Activated naive CD8-positive, alpha-beta T cell treated with anti-CD3 and anti-CD28 coated beads, Interleukin-2, amount 10 ng/mL, durations not matched to agents 7 days and 5 days (primary cell): ENCODE data around the gene MTHFD2L. TPM values are rescaled to one million over a fixed set of nuclear protein-coding genes. Genes with fewer than 3 reads are reported as not detected.
"Not testable (repeated sequence)": the region's sequence is repeated elsewhere in the genome, so short reads cannot be mapped to it uniquely, and the experiment has no call there.

Experiments
- ATAC-seq: fragments of 150-1000 bp; cut with Tn5 transposase; one replicate; pipeline ENCODE4 v1.10.0; 2021; ENCODE audit warnings: low read depth, moderate library complexity
- POLR2A ChIA-PET: fragments of 350-600 bp; sonication (Branson Sonifier 250); formaldehyde crosslinking; loops from one replicate; lab custom pipeline; 2021; ENCODE audit warnings: antibody characterized with exemption; lab: Charles Lee
- DNase-seq: peaks from one replicate; pipeline ENCODE4 v3.0.0; 2021
- H3K27ac Mint-ChIP-seq: one replicate; pipeline ENCODE4 v1.8.0; 2022; ENCODE audit warnings: mild to moderate bottlenecking, mixed read lengths
- H3K27me3 Mint-ChIP-seq: one replicate; pipeline ENCODE4 v1.8.0; 2022; ENCODE audit warnings: mild to moderate bottlenecking, moderate library complexity, mixed read lengths
- H3K36me3 Mint-ChIP-seq: one replicate; pipeline ENCODE4 v1.8.0; 2021; ENCODE audit warnings: mild to moderate bottlenecking, mixed read lengths
- H3K4me1 Mint-ChIP-seq: one replicate; pipeline ENCODE4 v1.8.0; 2021; ENCODE audit warnings: mixed read lengths
- H3K4me3 Mint-ChIP-seq: one replicate; pipeline ENCODE4 v1.8.0; 2022; ENCODE audit warnings: mild to moderate bottlenecking, moderate library complexity, mixed read lengths
- H3K9me3 Mint-ChIP-seq: one replicate; pipeline ENCODE4 v1.8.0; 2021; ENCODE audit warnings: mixed read lengths
- total RNA-seq, 2 experiments: library from RNA; stranded (reverse); gene quantifications; one replicate each; pipeline ENCODE4 v1.2.3, GENCODE V29; 2021

The MTHFD2L gene
- total RNA-seq, 2 experiments from 2014 or later: 7.0 to 7.1 TPM

DNA sequence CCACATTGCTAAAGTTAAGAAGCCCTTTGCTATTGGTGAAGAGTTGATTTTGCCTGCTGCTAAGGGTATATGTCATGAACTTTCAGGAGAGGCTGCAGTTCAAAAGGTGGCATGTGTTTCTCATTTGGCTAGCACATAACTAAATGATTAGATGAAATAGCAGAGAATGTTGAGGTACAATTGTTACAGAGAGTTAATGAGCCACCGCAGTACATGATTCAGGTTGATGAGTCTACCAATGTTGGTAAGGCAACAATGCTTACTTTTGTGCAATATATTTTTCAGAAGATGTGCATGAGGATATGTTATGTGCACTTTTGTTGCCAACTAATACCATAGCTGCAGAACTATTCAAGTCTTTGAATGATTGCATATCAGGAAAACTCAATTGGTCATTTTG is 37.8 kb upstream of the MTHFD2L start:
- no peaks in the 10 kb centered on the region for H3K27me3 Mint-ChIP-seq
- peaks cover 4% of the 10 kb centered on the region for H3K9me3 Mint-ChIP-seq
- no peak overlapping the region for H3K27ac Mint-ChIP-seq
- no peak for DNase-seq
- ATAC-seq: no peak
- no peaks in the 10 kb centered on the region for H3K36me3 Mint-ChIP-seq
- no peak overlapping the region for H3K4me3 Mint-ChIP-seq
- H3K4me1 Mint-ChIP-seq: no peaks in the 10 kb centered on the region
- POLR2A ChIA-PET: no interaction called here

DNA sequence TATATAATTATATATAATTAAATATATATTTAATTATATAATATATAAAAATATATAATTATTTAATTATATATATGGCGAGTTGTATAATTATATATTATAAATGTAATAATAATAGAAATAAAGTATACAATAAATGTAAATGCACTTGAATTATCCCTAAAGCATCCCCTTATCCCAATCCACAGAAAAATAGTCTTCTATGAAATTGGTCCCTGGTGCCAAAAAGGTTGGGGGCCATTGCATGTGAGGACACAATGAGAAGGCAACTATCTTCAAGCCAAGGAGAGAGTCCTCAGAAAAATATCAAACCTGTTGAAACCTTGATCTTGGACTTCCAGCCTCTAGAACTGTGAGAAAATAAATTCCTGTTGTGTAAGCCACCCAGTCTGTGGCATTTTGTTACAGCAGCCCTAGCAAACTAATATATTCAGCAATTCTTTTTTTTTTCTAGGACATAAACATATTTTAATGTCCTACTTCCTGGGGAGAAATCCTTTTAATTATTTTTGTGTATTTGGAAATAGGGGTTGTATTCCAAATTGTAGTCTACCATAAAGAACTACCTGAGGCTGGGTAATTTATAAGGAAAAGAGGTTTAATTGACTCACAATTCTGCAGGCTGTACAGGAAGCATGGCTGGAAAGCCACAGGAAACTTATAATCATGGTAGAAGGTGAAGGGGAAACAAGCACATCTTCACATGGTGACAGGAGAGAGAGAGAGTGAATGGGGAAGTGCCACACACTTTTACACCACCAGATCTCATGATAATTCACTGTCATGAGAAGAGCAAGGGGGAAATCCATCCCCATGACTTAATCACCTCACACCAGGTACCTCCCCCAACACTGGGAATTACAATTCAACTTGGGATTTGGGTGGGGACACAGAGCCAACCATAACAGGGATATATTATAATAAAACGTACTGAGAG is 36.0 kb upstream of the MTHFD2L start:
- H3K4me3 Mint-ChIP-seq: no peak overlapping the region
- DNase-seq (no peak), ATAC-seq (no peak)
- H3K27ac Mint-ChIP-seq: no peak overlapping the region
- no peaks in the 10 kb centered on the region for H3K4me1 Mint-ChIP-seq
- no peaks in the 10 kb centered on the region for H3K27me3 Mint-ChIP-seq
- POLR2A ChIA-PET: no interaction called here
- peaks cover 4% of the 10 kb centered on the region for H3K9me3 Mint-ChIP-seq
- H3K36me3 Mint-ChIP-seq: no peaks in the 10 kb centered on the region

DNA sequence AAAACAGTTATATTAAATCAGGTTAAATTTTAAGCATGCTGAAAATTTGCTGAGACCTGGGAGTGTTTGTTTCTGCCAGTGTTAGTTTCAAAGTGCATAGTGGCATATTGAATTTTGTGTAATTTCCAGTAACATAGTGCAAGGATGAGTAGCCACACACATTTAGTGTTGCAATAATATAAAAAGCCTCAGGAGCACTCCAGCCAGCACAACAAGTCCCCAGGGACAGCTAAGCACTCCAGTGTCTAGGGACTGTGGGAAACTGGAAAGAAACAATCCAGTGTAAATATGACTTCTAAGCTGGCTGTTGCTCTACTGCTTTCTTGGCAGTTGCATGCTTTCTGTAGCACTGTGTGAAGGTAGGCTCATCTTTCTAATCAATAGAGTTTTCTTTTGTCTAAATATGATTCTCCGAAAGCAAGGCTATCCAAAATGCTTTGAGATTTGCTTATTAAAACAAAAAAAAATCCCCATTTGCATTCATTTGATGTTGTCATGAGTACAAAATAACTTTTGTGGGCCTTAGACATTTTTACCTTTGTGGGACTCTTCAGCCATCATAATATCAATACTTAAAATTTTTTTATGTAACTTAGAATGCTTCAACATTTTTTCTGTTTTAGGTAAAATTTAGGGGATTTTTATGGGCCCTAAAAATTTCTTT is 34.7 kb upstream of the MTHFD2L start:
- H3K27ac Mint-ChIP-seq: no peak overlapping the region
- no peaks in the 10 kb centered on the region for H3K36me3 Mint-ChIP-seq
- POLR2A ChIA-PET: no interaction called here
- H3K4me1 Mint-ChIP-seq: no peaks in the 10 kb centered on the region
- H3K4me3 Mint-ChIP-seq: no peak overlapping the region
- DNase-seq: no peak
- no peaks in the 10 kb centered on the region for H3K27me3 Mint-ChIP-seq
- H3K9me3 Mint-ChIP-seq: peaks cover 4% of the 10 kb centered on the region
- no peak for ATAC-seq

DNA sequence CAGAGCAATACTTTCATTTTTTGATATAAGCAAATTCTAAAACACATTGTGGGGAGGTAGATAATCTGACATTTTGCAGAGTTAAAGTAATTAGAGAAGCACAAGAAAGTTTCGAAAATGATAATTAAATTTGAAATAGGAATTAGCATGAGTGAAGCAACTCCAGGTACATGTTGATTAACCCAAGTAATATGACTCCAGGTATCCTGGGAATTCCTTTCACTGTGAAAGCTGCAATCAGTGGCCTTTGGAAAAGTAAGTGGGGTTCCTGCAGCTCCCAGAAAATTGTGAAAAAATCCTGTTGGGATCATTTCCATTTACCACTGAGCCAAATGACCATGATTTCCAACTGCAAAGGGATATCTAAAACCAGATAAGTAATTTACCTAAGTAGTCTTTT is 32.9 kb upstream of the MTHFD2L start:
- DNase-seq: no peak
- POLR2A ChIA-PET: no interaction called here
- no peak overlapping the region for H3K4me3 Mint-ChIP-seq
- no peaks in the 10 kb centered on the region for H3K4me1 Mint-ChIP-seq
- H3K9me3 Mint-ChIP-seq: peaks cover 6% of the 10 kb centered on the region
- H3K27ac Mint-ChIP-seq: no peak overlapping the region
- no peaks in the 10 kb centered on the region for H3K27me3 Mint-ChIP-seq
- no peaks in the 10 kb centered on the region for H3K36me3 Mint-ChIP-seq
- no peak for ATAC-seq

DNA sequence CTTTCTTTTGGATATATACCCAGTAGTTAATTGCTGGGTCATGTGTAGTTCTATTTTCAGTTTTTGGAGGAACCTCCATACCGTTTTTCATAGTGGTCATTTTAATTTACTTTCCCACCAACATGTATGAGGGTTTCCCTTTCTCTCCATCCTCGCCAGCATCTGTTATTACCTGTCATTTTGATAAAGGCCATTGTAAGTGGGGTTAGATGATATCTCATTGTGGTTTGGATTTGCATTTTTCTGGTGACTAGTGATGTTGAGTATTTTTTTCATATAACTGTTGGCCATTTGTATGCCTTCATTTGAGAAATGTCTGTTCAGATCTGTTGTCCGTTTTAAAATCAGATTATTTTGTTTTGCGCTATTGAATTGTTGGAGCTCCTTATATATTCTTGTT is 30.2 kb upstream of the MTHFD2L start:
- no peak for DNase-seq
- Mint-ChIP-seq H3K4me3 (no peak overlapping the region), H3K27ac (no peak overlapping the region), H3K9me3 (peaks cover 4% of the 10 kb centered on the region), H3K4me1 (no peaks in the 10 kb centered on the region), H3K27me3 (no peaks in the 10 kb centered on the region), H3K36me3 (no peaks in the 10 kb centered on the region)
- no peak for ATAC-seq
- POLR2A ChIA-PET: no interaction called here

DNA sequence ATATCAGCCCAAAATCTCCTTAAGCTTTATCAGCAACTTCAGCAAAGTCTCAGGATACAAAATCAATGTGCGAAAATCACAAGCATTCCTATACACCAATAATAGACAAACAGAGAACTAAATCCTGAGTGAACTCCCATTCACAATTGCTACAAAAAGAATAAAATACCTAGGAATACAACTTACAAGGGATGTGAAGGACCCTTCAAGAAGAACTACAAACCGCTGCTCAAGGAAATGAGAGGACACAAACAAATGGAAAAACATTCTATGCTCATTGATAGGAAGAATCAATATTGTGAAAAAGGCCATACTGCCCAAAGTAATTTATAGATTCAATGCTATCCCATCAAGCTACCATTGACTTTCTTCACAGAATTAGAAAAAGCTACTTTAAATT is 27.1 kb upstream of the MTHFD2L start:
- DNase-seq, H3K4me3 Mint-ChIP-seq, H3K4me1 Mint-ChIP-seq, H3K27me3 Mint-ChIP-seq, POLR2A ChIA-PET, H3K36me3 Mint-ChIP-seq, H3K9me3 Mint-ChIP-seq, H3K27ac Mint-ChIP-seq, ATAC-seq: not testable (repeated sequence)

DNA sequence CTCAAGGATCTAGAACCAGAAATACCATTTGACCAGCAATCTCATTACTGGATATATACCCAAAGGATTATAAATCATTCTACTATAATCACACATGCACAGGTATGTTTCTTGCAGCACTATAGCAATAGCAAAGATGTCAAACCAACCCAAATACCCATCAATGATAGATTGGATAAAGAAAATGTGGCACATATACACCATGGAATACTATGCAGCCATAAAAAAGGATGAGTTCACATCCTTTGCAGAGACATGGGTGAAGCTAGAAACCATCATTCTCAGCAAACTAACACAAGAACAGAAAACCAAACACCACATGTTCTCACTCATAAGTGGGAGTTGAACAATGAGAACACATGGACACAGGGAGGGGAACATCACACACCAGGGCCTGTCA is 25.7 kb upstream of the MTHFD2L start:
- ATAC-seq, H3K4me1 Mint-ChIP-seq, H3K9me3 Mint-ChIP-seq, DNase-seq, H3K4me3 Mint-ChIP-seq, H3K36me3 Mint-ChIP-seq, H3K27ac Mint-ChIP-seq, POLR2A ChIA-PET: not testable (repeated sequence)
- H3K27me3 Mint-ChIP-seq: peaks cover 12% of the 10 kb centered on the region

DNA sequence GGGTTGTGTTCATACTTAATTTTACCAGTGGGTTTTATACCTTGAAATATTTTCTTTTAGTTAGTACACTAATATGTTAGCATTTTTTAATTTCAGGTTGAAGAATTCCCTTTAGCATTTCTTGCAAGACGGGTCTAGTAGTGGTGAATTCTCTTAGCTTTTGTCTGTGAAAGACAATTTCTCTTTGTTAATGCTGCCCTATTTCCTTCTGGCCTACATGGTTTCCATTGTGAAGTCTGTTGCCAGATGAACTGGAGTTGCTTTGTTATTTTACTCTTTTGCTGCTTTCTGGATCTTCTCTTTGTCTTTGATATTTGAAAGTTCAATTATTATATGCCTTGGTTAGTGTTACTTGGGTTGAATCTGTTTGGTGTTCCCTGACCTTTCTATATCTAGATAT is 25.0 kb upstream of the MTHFD2L start:
- H3K4me3 Mint-ChIP-seq: no peak overlapping the region
- peaks cover 4% of the 10 kb centered on the region for H3K9me3 Mint-ChIP-seq
- DNase-seq (no peak), ATAC-seq (no peak)
- no peaks in the 10 kb centered on the region for H3K4me1 Mint-ChIP-seq
- POLR2A ChIA-PET: no interaction called here
- H3K36me3 Mint-ChIP-seq: no peaks in the 10 kb centered on the region
- no peak overlapping the region for H3K27ac Mint-ChIP-seq
- peaks cover 12% of the 10 kb centered on the region for H3K27me3 Mint-ChIP-seq

DNA sequence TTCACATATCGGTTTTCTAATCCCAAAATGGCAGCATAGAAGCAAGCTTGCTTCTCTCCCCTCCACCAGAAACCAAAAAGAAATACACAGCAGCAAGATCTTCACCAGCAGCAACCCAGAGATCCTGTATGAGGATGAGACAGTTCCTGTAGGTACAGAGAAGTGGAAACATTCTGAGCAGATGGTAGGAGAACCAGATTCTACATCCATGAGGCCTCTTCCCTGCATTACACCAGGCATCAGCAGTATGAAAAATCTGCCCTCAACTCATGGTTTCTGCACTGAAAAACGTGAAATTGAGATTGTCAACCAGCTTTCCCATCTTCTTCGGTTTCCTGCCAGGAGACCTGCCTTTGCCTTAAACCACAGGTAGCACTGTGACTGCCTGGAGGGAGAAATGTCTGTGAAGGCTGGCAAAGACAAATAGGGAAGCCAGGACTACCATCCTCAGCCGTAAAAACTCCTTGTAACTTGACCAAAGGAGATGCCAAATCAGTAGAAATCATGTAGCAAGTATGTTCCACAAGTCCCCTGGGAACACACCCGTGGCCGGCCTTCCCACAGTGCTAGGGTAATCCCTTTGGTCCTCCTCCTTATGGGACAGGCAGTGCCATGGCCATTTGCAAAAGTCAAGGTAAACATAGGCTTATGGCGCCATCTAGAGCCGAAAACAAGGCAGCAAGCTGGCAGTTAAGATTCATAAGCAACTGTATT is 24.0 kb upstream of the MTHFD2L start:
- H3K36me3 Mint-ChIP-seq: no peaks in the 10 kb centered on the region
- POLR2A ChIA-PET: no interaction called here
- H3K27ac Mint-ChIP-seq: no peak overlapping the region
- no peaks in the 10 kb centered on the region for H3K4me1 Mint-ChIP-seq
- ATAC-seq (no peak), DNase-seq (peak; percentile 41)
- peaks cover 12% of the 10 kb centered on the region for H3K27me3 Mint-ChIP-seq
- H3K4me3 Mint-ChIP-seq: no peak overlapping the region
- peaks cover 4% of the 10 kb centered on the region for H3K9me3 Mint-ChIP-seq

DNA sequence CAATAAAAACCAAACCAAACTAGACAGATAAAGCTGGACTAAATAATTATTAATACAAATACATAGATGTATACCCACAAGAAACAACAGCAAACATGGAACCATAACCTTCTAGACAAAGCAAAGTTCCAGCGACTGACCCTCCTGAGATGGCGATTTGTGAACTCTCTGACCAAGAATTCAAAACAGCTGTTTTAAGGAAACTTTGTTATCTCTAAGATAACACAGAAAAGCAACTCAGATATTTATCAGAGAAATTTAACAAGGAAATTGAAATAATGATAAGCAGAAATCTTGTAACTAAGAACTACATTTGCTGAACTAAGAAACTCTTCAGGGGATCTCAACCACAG is 23.4 kb upstream of the MTHFD2L start:
- Mint-ChIP-seq H3K9me3 (peaks cover 1% of the 10 kb centered on the region), H3K4me3 (no peak overlapping the region), H3K4me1 (no peaks in the 10 kb centered on the region), H3K27me3 (peaks cover 12% of the 10 kb centered on the region), H3K36me3 (no peaks in the 10 kb centered on the region), H3K27ac (no peak overlapping the region)
- ATAC-seq (no peak), DNase-seq (no peak)
- POLR2A ChIA-PET: no interaction called here

DNA sequence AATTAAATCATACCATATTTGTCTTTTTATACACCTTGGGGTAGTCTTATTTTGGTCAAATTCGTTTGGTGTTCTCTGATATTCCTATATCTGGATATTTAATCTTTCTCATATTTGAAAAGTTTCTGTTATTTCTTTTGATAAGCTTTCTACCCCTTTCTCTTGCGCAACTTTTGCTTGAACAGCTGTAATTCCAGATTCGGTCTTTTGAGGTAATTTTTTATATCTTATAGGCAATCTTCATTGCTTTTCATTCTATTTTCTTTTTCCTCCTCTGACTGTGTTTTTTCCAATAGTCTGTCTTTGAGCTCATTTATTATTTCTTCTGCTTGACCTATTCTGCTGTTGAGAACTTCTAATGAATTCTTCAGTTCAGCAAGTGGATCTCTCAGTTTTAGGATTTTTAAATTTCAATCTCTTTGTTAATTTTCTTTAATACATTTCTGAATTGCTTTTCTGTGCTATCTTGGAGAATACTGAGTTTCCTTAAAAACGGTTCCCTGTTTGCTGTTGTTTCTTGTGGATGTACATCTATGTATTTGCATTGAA is 11.3 kb upstream of the MTHFD2L start:
- peaks cover 29% of the 10 kb centered on the region for H3K27me3 Mint-ChIP-seq
- no peak overlapping the region for H3K27ac Mint-ChIP-seq
- DNase-seq: no peak
- no peak overlapping the region for H3K4me3 Mint-ChIP-seq
- H3K4me1 Mint-ChIP-seq: no peaks in the 10 kb centered on the region
- no peaks in the 10 kb centered on the region for H3K9me3 Mint-ChIP-seq
- ATAC-seq: no peak
- POLR2A ChIA-PET: no interaction called here
- H3K36me3 Mint-ChIP-seq: no peaks in the 10 kb centered on the region

DNA sequence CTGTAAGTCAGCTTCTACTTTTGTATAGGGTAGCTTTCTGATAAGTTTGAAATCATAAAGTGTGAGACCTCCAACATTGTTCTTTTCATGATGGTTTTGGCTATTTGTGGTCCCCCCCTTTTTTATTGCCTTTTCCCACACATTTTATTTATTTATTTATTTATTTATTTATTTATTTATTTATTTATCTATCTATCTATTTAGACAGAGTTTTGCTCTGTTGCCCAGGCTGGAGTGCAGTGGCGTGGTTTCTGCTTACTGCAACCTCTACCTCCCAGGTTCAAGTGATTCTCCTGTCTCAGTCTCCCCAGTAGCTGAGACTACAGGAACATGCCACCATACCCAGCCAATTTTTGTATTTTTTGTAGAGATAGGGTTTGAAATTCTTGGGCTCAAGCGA is 9.7 kb upstream of the MTHFD2L start:
- H3K4me3 Mint-ChIP-seq: no peak overlapping the region
- peaks cover 29% of the 10 kb centered on the region for H3K27me3 Mint-ChIP-seq
- no peak for ATAC-seq
- H3K4me1 Mint-ChIP-seq: no peaks in the 10 kb centered on the region
- no peaks in the 10 kb centered on the region for H3K9me3 Mint-ChIP-seq
- DNase-seq: no peak
- H3K36me3 Mint-ChIP-seq: no peaks in the 10 kb centered on the region
- POLR2A ChIA-PET: no interaction called here
- H3K27ac Mint-ChIP-seq: no peak overlapping the region

DNA sequence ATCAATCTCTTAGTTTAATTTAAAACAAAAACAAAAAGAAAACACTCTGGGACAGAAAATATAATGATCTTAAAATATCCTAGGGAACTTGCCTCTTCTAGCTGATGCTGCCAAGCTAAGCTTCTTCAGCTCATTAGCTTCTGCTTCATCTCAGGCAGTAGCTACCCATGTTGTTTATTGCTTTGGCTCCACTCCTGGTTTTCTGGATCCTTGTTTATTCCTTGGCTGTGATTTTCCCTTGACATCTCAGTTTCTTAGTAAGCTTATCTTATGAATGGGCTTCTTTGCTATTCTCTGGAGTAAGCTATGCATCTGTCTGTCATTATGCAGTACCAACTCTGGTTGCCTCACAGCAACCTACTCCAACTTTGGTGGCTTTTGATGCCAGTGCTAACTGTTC is 5.1 kb upstream of the MTHFD2L start:
- Mint-ChIP-seq H3K27ac (no peak overlapping the region), H3K36me3 (no peaks in the 10 kb centered on the region), H3K27me3 (peaks cover 24% of the 10 kb centered on the region), H3K4me1 (peaks cover 2% of the 10 kb centered on the region), H3K4me3 (no peak overlapping the region), H3K9me3 (no peaks in the 10 kb centered on the region)
- no peak for DNase-seq
- no peak for ATAC-seq
- POLR2A ChIA-PET: no interaction called here
